Measurements from ENCODE around the gene ENPEP. TPM values are rescaled to one million over a fixed set of nuclear protein-coding genes. Genes with fewer than 3 reads are reported as not detected.

The ENPEP gene
- total and polyA plus RNA-seq, 4 donors = 4.5 to 41.5 (median 25.5) TPM

- TF ChIP-seq, protein P1, sequence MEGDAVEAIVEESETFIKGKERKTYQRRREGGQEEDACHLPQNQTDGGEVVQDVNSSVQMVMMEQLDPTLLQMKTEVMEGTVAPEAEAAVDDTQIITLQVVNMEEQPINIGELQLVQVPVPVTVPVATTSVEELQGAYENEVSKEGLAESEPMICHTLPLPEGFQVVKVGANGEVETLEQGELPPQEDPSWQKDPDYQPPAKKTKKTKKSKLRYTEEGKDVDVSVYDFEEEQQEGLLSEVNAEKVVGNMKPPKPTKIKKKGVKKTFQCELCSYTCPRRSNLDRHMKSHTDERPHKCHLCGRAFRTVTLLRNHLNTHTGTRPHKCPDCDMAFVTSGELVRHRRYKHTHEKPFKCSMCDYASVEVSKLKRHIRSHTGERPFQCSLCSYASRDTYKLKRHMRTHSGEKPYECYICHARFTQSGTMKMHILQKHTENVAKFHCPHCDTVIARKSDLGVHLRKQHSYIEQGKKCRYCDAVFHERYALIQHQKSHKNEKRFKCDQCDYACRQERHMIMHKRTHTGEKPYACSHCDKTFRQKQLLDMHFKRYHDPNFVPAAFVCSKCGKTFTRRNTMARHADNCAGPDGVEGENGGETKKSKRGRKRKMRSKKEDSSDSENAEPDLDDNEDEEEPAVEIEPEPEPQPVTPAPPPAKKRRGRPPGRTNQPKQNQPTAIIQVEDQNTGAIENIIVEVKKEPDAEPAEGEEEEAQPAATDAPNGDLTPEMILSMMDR (IDR thresholded peaks at IDR 0.05; ENCODE audit: low read depth, low read length, missing input control) = peak; percentile 65
- no peak for TF ChIP-seq RXRA (IDR thresholded peaks at IDR 0.05)
- no peak for TF ChIP-seq JUND (IDR thresholded peaks at IDR 0.05)
- TF ChIP-seq NR2F2 (IDR thresholded peaks at IDR 0.05) = no peak
- no peak for TF ChIP-seq HNF4G (IDR thresholded peaks at IDR 0.05)
- peak; percentile 82 to 84 for TF ChIP-seq RAD21 (IDR thresholded peaks at IDR 0.05)
- Histone ChIP-seq H3K27me3 (ENCODE audit: control insufficient read depth in 4 of 4, insufficient read depth in 4 of 4, low read length in 3 of 4) (no peaks in the 10 kb centered on the region), H3K4me3 (ENCODE audit: low read depth in 1 of 3, low read length in 3 of 3) (no peak overlapping the region), H3K4me1 (ENCODE audit: control insufficient read depth in 4 of 4, insufficient read depth in 4 of 4, low read length in 3 of 4) (peaks cover 0 to 15% (median 9%) of the 10 kb centered on the region in 4 donors), H3K9ac (ENCODE audit: low read depth in 1 of 2, low read length in 2 of 2) (no peak overlapping the region), H3K9me3 (ENCODE audit: control insufficient read depth in 4 of 4, low read length in 3 of 4) (no peaks in the 10 kb centered on the region), H3K27ac (ENCODE audit: low read depth in 1 of 2, low read length in 2 of 2) (no peak overlapping the region), H3K36me3 (ENCODE audit: control insufficient read depth in 4 of 4, insufficient read depth in 3 of 4, low read depth in 1 of 4, low read length in 3 of 4) (peaks cover 0 to 6% (median 0%) of the 10 kb centered on the region in 4 donors)
- DNase-seq (ENCODE audit: low spot score) = no peak
- WGBS = 41% methylated on average over 4 of the region's 4 CpGs
These were observed 35.1 kb downstream of the ENPEP start for GRCh38 chr4:110510955-110511544.

DNA sequence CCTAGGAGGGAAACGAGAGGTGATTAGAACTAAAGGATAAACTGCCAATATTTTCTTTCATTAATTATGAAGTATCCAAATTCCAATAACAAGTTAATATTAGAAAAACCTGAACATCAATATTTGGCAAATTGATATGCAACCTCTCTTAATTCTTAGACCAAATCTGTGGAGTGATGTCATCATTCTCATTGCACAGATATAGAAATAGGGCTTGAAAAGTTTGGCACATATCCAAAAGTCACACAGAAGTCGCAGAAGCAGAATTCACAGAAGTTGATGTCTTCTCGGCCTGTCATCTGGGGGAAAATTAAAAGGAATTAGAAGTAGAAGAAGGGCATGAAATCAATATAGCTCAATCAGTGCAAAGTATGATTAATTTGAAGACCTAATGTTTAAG, 36.9 kb downstream of the ENPEP start:
- Histone ChIP-seq H3K4me1 (ENCODE audit: control insufficient read depth in 4 of 4, insufficient read depth in 4 of 4, low read length in 3 of 4) (peaks cover 0 to 15% (median 9%) of the 10 kb centered on the region in 4 donors), H3K27me3 (ENCODE audit: control insufficient read depth in 4 of 4, insufficient read depth in 4 of 4, low read length in 3 of 4) (no peaks in the 10 kb centered on the region), H3K4me3 (ENCODE audit: low read depth in 1 of 3, low read length in 3 of 3) (no peak overlapping the region), H3K9ac (ENCODE audit: low read depth in 1 of 2, low read length in 2 of 2) (no peak overlapping the region), H3K9me3 (ENCODE audit: control insufficient read depth in 4 of 4, low read length in 3 of 4) (no peaks in the 10 kb centered on the region), H3K36me3 (ENCODE audit: control insufficient read depth in 4 of 4, insufficient read depth in 3 of 4, low read depth in 1 of 4, low read length in 3 of 4) (peaks cover 0 to 10% (median 0%) of the 10 kb centered on the region in 4 donors), H3K27ac (ENCODE audit: low read depth in 1 of 2, low read length in 2 of 2) (no peak overlapping the region)
- no peak for DNase-seq (ENCODE audit: low spot score)
- WGBS = 74% methylated on average over 3 of the region's 3 CpGs
- TF ChIP-seq YY1 (IDR thresholded peaks at IDR 0.05) (no peak), TAF1 (conservative IDR thresholded peaks at IDR 0.05) (no peak), HNF4G (IDR thresholded peaks at IDR 0.05) (no peak), JUND (IDR thresholded peaks at IDR 0.05) (no peak), REST (IDR thresholded peaks at IDR 0.05) (no peak), FOXA2 (IDR thresholded peaks at IDR 0.05) (no peak), MAX (IDR thresholded peaks at IDR 0.05) (no peak), ZBTB33 (IDR thresholded peaks at IDR 0.05) (no peak), GABPA (IDR thresholded peaks at IDR 0.05 in 1 of 2, conservative IDR thresholded peaks at IDR 0.05 in 1 of 2) (no peak), ATF3 (IDR thresholded peaks at IDR 0.05) (no peak), NR2F2 (IDR thresholded peaks at IDR 0.05) (no peak), RXRA (IDR thresholded peaks at IDR 0.05) (no peak), EGR1 (IDR thresholded peaks at IDR 0.05; ENCODE audit: low read depth in 2 of 2) (no peak), HNF4A (conservative IDR thresholded peaks at IDR 0.05) (no peak), RAD21 (IDR thresholded peaks at IDR 0.05) (no peak), SP1 (IDR thresholded peaks at IDR 0.05) (no peak), FOXA1 (IDR thresholded peaks at IDR 0.05) (no peak)
- TF ChIP-seq, protein P1 (IDR thresholded peaks at IDR 0.05; ENCODE audit: low read depth, low read length, missing input control) = no peak
